IMR-90 (cell line): ENCODE measurements around the gene SETD3. TPM values are rescaled to one million over a fixed set of nuclear protein-coding genes. Genes with fewer than 3 reads are reported as not detected.

ENCODE experiments used
- ATAC-seq: fragments of 200-7000 bp; cut with Tn5 transposase; 2 replicates; pipeline ENCODE4 v1.9.1; 2020; ENCODE audit warnings: low read depth, mild to moderate bottlenecking, moderate library complexity
- BruUV-seq: library from RNA; stranded (reverse); fragments of 400-500 nt; replicated peaks from 2 replicates; lab custom pipeline; 2021; lab: Mats Ljungman, UMichigan
- CTCF ChIA-PET: fragments of 300-600 bp; formaldehyde crosslinking; extraction: SDS; loops from one replicate; lab custom pipeline; 2021; ENCODE audit warnings: antibody characterized with exemption; lab: Yijun Ruan, JAX
- POLR2A ChIA-PET: fragments of 300-600 bp; sonication (Branson Sonifier 250); formaldehyde crosslinking; loops from one replicate; lab custom pipeline; 2022; ENCODE audit warnings: antibody characterized with exemption; ENCODE audit not compliant: unreplicated experiment; lab: Charles Lee
- DNase-seq: peaks from one replicate; pipeline ENCODE4 v3.0.0; 2013
- H2AFZ ChIP-seq: replicated peaks from 2 replicates; pipeline ENCODE3; 2013; ENCODE audit warnings: low read length, mild to moderate bottlenecking; ENCODE audit not compliant: poor library complexity
- H2AK5ac ChIP-seq: 2 replicates; pipeline ENCODE4 v1.6.1; 2013; ENCODE audit warnings: low read depth, low read length, inconsistent platforms
- H2AK9ac ChIP-seq: replicated peaks from 2 replicates; pipeline ENCODE3; 2013; ENCODE audit warnings: mild to moderate bottlenecking, low read depth, low read length, moderate library complexity; ENCODE audit not compliant: poor library complexity
- H2BK120ac ChIP-seq: 2 replicates; pipeline ENCODE4 v1.6.1; 2013; ENCODE audit warnings: low read depth, low read length, inconsistent platforms
- H2BK15ac ChIP-seq: 3 replicates; pipeline ENCODE4 v1.6.1; 2013; ENCODE audit warnings: low read depth, low read length, inconsistent platforms
- H2BK20ac ChIP-seq: 2 replicates; pipeline ENCODE4 v1.6.1; 2013; ENCODE audit warnings: low read depth, mild to moderate bottlenecking, inconsistent platforms, low read length, moderate library complexity
- H2BK5ac ChIP-seq: 2 replicates; pipeline ENCODE4 v1.6.1; 2013; ENCODE audit warnings: mild to moderate bottlenecking, low read depth, low read length, inconsistent platforms; ENCODE audit not compliant: poor library complexity, severe bottlenecking
- H3K14ac ChIP-seq: replicated peaks from 2 replicates; pipeline ENCODE4 v1.6.1; 2013; ENCODE audit warnings: low read depth, low read length, inconsistent platforms
- H3K18ac ChIP-seq: 2 replicates; pipeline ENCODE4 v1.6.1; 2013; ENCODE audit warnings: low read depth, low read length, control low read depth
- H3K23ac ChIP-seq: 2 replicates; pipeline ENCODE4 v1.6.1; 2013; ENCODE audit warnings: low read depth, low read length, inconsistent platforms
- H3K27ac ChIP-seq: 2 replicates; pipeline ENCODE4 v1.5.1; 2013; ENCODE audit warnings: mild to moderate bottlenecking, control low read depth, low read length; ENCODE audit not compliant: insufficient read depth
- H3K27me3 ChIP-seq: 2 replicates; pipeline ENCODE4 v1.6.1; 2013; ENCODE audit warnings: low read length; ENCODE audit not compliant: control insufficient read depth, insufficient read depth
- H3K36me3 ChIP-seq: 2 replicates; pipeline ENCODE4 v1.6.1; 2013; ENCODE audit warnings: low read length, mixed read lengths; ENCODE audit not compliant: control insufficient read depth, insufficient read depth
- H3K4ac ChIP-seq: 2 replicates; pipeline ENCODE4 v1.6.1; 2013; ENCODE audit warnings: low read depth, low read length, inconsistent platforms
- H3K4me1 ChIP-seq: 2 replicates; pipeline ENCODE4 v1.6.1; 2013; ENCODE audit warnings: low read length, mixed read lengths; ENCODE audit not compliant: control insufficient read depth, insufficient read depth
- H3K4me2 ChIP-seq: 2 replicates; pipeline ENCODE4 v1.6.1; 2013; ENCODE audit warnings: low read depth, mild to moderate bottlenecking, control low read depth, low read length, moderate library complexity
- H3K4me3 ChIP-seq: 2 replicates; pipeline ENCODE4 v1.5.1; 2013; ENCODE audit warnings: low read depth, mild to moderate bottlenecking, control low read depth, low read length, moderate library complexity; ENCODE audit not compliant: insufficient read depth
- H3K56ac ChIP-seq: 2 replicates; pipeline ENCODE4 v1.6.1; 2013; ENCODE audit warnings: low read length, inconsistent platforms; ENCODE audit not compliant: insufficient read depth; ENCODE audit errors: extremely low read depth
- H3K79me1 ChIP-seq, 2 experiments: 2 replicates each; pipeline ENCODE4 v1.6.1; 2013; ENCODE audit warnings: low read length in 2 of 2, inconsistent platforms in 1 of 2, low read depth in 1 of 2
- H3K9ac ChIP-seq: 2 replicates; pipeline ENCODE4 v1.6.1; 2013; ENCODE audit warnings: low read depth, low read length, control low read depth
- H3K9me1 ChIP-seq: 2 replicates; pipeline ENCODE4 v1.6.1; 2013; ENCODE audit warnings: low read length, inconsistent platforms; ENCODE audit not compliant: insufficient read depth
- H3K9me3 ChIP-seq: 2 replicates; pipeline ENCODE4 v1.6.1; 2013; ENCODE audit warnings: low read length; ENCODE audit not compliant: control insufficient read depth, insufficient read depth
- H4K20me1 ChIP-seq: 2 replicates; pipeline ENCODE4 v1.6.1; 2013; ENCODE audit warnings: low read length, inconsistent platforms; ENCODE audit not compliant: insufficient read depth
- H4K5ac ChIP-seq: 2 replicates; pipeline ENCODE4 v1.6.1; 2013; ENCODE audit warnings: mild to moderate bottlenecking, low read depth, low read length, control low read depth
- H4K8ac ChIP-seq, 2 experiments: 2 replicates each; pipeline ENCODE4 v1.6.1; 2013; ENCODE audit warnings: low read depth in 2 of 2, low read length in 2 of 2, control low read depth in 1 of 2, inconsistent platforms in 1 of 2
- H4K91ac ChIP-seq: 2 replicates; pipeline ENCODE4 v1.6.1; 2013; ENCODE audit warnings: low read depth, low read length, inconsistent platforms; ENCODE audit not compliant: insufficient read depth
- BHLHE40 ChIP-seq: fragments of 150-350 bp; IDR thresholded peaks from 2 replicates; pipeline ENCODE4 v1.6.1; 2016; ENCODE audit warnings: mild to moderate bottlenecking, low read depth, low read length
- FOS ChIP-seq: fragments of 150-350 bp; IDR thresholded peaks from 2 replicates; pipeline ENCODE4 v1.6.1; 2016; ENCODE audit warnings: low read depth, low read length
- MAFK ChIP-seq: IDR thresholded peaks from 2 replicates; pipeline ENCODE4 v1.6.1; 2012; ENCODE audit warnings: low read depth, low read length, improper control_type of control experiment
- NFE2L2 ChIP-seq: fragments of 150-350 bp; IDR thresholded peaks from 2 replicates; pipeline ENCODE4 v1.6.1; 2016; ENCODE audit warnings: low read depth, mild to moderate bottlenecking, low read length
- RFX5 ChIP-seq: IDR thresholded peaks from 2 replicates; pipeline ENCODE4 v1.8.0; 2012; ENCODE audit warnings: low read depth, mild to moderate bottlenecking, low read length, moderate library complexity
- SMC3 ChIP-seq: fragments of 150-350 bp; IDR thresholded peaks from 2 replicates; pipeline ENCODE4 v1.6.1; 2016; ENCODE audit warnings: low read depth, mild to moderate bottlenecking, antibody characterized with exemption, low read length, moderate library complexity
- WGBS, 2 experiments: methylation state at CpG; one replicate each; pipeline versions ENCODE4 v1.1.5 to v1.1.7; 2013; ENCODE audit warnings: missing lambda C conversion rate in 2 of 2; ENCODE audit not compliant: insufficient read length in 1 of 2; ENCODE audit errors: extremely low coverage in 2 of 2; 5-methylcytosine and 5-hydroxymethylcytosine counted together
- dilution Hi-C: fragments of 300-500 bp; cut with HindIII; formaldehyde crosslinking; loops from one replicate; pipeline ENCODE4 v1.14.3; 2018; ENCODE audit warnings: low sequenced_read_pairs; ENCODE audit not compliant: unreplicated experiment
- in situ Hi-C: fragments of 300-500 bp; cut with MboI; formaldehyde crosslinking; loops from 3 replicates; pipeline ENCODE4 v1.14.3; 2019; ENCODE audit warnings: low sequenced_read_pairs, inconsistent platforms, mixed read lengths
- intact Hi-C: fragments of 100-400 bp; cut with micrococcal nuclease; formaldehyde crosslinking; loops from 2 replicates; pipeline ENCODE4 v1.10.0; 2022
- polyA plus RNA-seq, 3 experiments: library from polyadenylated mRNA; depleted of rRNA; stranded (reverse); fragments of >200 nt; gene quantifications; 2 replicates each; pipeline ENCODE4 v1.2.3, GENCODE V29; 2012; ENCODE audit warnings: low replicate concordance in 1 of 3
- total RNA-seq: library from RNA; depleted of rRNA; stranded (reverse); fragments of >200 nt; gene quantifications from 2 replicates; pipeline ENCODE4 v1.2.3, GENCODE V29; 2012
- TF ChIP-seq, protein P1 (sequence below): conservative IDR thresholded peaks from 2 replicates; pipeline ENCODE4 v1.5.1; 2012; ENCODE audit warnings: mild to moderate bottlenecking, low read depth, low read length, improper control_type of control experiment
- TF ChIP-seq, protein P2 (sequence below): fragments of 150-350 bp; IDR thresholded peaks from 2 replicates; pipeline ENCODE4 v1.6.1; 2017; ENCODE audit warnings: mild to moderate bottlenecking, antibody characterized with exemption, low read length, low read depth

SETD3 gene
- total and polyA plus RNA-seq, 2 of the 4 experiments (the other 2 are of a cell fraction), result 18.8 to 31.9 TPM

DNA sequence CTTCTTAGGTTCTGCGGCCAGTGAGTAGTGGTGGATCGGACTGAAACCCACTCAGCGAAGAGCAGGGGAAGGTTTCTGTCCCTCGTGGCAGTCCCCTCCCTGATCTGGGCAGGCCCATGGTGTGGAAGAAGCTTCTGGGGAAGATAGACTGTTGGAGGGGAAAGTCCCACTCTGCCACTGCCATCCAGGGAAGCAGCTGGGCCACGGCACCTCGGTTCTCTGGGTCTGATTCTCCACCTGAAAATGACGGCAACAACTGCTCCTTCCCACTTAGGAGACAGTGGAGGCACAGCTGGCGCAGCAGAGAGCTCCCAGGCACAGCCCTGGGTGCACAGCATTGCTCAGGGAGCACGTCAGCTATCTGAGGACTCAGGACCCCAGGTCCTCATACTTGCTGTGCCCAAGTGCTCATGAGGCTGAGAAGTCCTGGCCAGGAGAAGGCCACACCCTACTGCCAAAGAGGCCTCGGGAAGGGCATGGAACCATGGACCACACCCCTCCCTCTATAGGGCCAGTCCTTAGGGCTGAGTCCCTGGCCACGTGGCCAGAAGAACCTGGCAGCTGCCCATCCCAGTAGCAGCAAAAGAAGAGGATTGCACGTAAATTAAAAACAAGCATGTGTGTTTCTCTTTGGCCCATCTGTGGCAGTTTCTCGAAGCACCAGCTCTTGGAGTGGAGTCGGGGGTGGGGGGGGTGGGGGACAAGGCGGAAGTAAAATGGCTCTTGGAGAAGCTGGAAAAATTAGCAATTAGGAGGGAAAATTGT, 123.3 kb downstream of the SETD3 start:
- Histone ChIP-seq H2AFZ (no peak overlapping the region), H2BK120ac (no peak overlapping the region), H3K9ac (no peak overlapping the region), H4K20me1 (no peaks in the 10 kb centered on the region), H3K23ac (no peak overlapping the region), H3K9me1 (no peaks in the 10 kb centered on the region), H3K9me3 (no peaks in the 10 kb centered on the region), H3K79me1 (no peaks in the 10 kb centered on the region), H4K91ac (no peak overlapping the region), H3K18ac (no peak overlapping the region), H3K27ac (no peak overlapping the region), H2BK15ac (no peak overlapping the region), H2BK20ac (no peak overlapping the region), H3K4me1 (no peaks in the 10 kb centered on the region), H3K27me3 (peaks cover 2% of the 10 kb centered on the region), H3K4me3 (no peak overlapping the region), H2AK5ac (no peak overlapping the region), H3K4ac (no peak overlapping the region), H3K56ac (no peak overlapping the region), H4K5ac (no peak overlapping the region), H2BK5ac (no peak overlapping the region), H3K14ac (no peak overlapping the region), H4K8ac (no peak overlapping the region), H3K4me2 (no peak overlapping the region), H2AK9ac (no peak overlapping the region), H3K36me3 (no peaks in the 10 kb centered on the region)
- CTCF ChIA-PET, result no interaction called here
- BruUV-seq, result no TSS peak
- ATAC-seq (no peak), DNase-seq (no peak)
- in situ Hi-C loops, result no loop called here
- intact Hi-C loops, result no loop called here
- WGBS, 2 experiments, result 56% methylated on average over 4 of the region's 15 CpGs; no CpG with 5 or more reads in 1 of the 2 experiments
- POLR2A ChIA-PET, result no interaction called here
- dilution Hi-C loops, result no loop called here
- TF ChIP-seq FOS (no peak), SMC3 (no peak), NFE2L2 (no peak), MAFK (no peak), BHLHE40 (no peak), RFX5 (no peak)
- TF ChIP-seq, protein P1, sequence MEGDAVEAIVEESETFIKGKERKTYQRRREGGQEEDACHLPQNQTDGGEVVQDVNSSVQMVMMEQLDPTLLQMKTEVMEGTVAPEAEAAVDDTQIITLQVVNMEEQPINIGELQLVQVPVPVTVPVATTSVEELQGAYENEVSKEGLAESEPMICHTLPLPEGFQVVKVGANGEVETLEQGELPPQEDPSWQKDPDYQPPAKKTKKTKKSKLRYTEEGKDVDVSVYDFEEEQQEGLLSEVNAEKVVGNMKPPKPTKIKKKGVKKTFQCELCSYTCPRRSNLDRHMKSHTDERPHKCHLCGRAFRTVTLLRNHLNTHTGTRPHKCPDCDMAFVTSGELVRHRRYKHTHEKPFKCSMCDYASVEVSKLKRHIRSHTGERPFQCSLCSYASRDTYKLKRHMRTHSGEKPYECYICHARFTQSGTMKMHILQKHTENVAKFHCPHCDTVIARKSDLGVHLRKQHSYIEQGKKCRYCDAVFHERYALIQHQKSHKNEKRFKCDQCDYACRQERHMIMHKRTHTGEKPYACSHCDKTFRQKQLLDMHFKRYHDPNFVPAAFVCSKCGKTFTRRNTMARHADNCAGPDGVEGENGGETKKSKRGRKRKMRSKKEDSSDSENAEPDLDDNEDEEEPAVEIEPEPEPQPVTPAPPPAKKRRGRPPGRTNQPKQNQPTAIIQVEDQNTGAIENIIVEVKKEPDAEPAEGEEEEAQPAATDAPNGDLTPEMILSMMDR, result no peak
- TF ChIP-seq, protein P2, sequence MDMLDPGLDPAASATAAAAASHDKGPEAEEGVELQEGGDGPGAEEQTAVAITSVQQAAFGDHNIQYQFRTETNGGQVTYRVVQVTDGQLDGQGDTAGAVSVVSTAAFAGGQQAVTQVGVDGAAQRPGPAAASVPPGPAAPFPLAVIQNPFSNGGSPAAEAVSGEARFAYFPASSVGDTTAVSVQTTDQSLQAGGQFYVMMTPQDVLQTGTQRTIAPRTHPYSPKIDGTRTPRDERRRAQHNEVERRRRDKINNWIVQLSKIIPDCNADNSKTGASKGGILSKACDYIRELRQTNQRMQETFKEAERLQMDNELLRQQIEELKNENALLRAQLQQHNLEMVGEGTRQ, result no peak
